CD4-positive, alpha-beta T cell treated with Interleukin-4 for 1 hour (primary cell): ENCODE measurements around the gene GPX2.
A peak's percentile ranks its signal among the peaks of the same experiment; 100 is the strongest.
"Not testable (repeated sequence)": the region's sequence is repeated elsewhere in the genome, so short reads cannot be mapped to it uniquely, and the experiment has no call there.

Experiments
- DNase-seq, 2 donors: peaks; one replicate each; pipeline ENCODE4 v3.0.0-alpha.2; 2020 to 2022

GPX2 gene

DNA sequence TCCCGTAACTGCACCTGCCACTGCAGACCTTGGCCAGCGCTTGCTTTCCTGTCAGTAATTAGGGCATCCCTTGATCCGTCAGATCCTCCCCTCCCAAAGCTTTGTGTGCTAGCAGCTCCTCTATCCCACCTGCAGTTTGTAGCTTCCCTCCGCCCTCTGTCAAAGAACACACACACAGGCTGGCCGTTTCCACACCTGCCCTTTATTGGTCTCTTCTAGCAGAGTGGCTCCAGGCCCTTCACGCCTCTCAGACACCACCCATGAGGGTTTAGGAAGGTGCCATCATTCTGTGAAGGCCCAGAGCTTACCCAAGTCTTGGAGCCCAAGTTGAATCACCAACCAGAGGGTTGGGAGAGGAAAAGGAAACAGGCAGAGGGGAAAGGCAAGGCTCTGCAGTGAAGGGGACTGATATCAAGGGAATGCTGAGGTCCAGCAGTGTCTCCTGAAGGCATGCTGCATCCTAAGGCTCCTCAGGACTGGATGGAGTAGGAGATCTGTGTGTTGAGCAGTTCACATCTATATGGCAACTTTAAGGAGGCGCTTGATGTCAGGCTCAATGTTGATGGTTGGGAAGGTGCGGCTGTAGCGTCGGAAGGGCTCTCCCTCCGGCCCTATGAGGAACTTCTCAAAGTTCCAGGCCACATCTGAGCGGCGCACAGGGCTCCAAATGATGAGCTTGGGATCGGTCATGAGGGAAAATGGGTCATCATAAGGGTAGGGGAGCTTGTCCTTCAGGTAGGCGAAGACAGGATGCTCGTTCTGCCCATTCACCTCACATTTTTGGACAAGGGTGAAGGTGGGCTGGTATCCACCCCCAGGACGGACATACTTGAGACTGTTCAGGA is 3.4 kb downstream of the GPX2 start:
- no peak for DNase-seq

DNA sequence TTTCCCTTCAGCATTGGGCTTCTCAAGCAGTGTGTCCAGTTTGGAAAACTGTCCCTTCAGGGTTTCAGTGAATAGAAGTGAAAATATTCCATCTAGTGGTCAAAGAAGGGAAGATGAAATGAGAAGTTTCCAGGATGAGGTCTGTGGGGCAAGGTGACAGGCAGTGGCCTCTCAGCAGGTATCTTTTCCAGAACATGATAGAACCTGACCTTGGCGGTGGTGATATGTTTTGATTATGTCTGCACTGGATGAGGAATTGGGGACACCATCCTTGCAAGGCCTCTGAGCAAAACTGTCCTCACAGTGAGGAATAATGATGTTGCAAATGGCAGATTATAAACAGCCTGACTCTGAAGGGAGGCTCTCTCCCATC is 4.7 kb downstream of the GPX2 start:
- DNase-seq, result no peak

GRCh38 chr14:64937171-64937820 is 5.2 kb downstream of the GPX2 start:
- DNase-seq, result no peak

- DNase-seq, result peak in 1 of 2 donors; percentile 37
Measured at GRCh38 chr14:64935508-64935907, 7.0 kb downstream of the GPX2 start.

DNA sequence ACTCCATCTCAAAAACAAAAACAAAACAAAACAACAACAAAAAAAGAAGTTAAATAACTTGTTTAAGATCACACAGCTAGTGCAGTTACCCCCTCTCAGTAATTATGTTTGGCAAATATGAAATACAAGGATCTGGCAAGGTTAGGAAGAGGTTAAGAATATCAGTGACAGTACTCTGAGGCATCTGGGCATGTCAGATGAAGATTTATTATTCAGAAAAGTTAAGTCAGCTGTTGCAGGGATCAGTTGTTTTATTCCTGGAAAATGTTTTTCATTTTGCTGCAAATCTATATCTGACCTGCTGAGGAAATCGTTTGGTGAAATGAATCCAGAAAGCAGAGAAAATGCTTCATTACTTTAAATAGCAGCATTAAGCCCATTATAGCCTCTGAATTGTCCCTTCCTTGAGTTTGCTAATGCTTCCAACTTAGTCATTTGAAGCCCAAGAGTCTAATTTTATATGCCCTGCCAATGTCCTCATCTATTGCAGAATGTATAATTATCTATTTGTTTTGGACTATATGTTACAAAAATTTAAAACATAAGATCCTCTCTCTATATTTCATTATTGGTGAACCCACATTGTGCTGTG is 8.1 kb downstream of the GPX2 start:
- DNase-seq, result no peak

DNA sequence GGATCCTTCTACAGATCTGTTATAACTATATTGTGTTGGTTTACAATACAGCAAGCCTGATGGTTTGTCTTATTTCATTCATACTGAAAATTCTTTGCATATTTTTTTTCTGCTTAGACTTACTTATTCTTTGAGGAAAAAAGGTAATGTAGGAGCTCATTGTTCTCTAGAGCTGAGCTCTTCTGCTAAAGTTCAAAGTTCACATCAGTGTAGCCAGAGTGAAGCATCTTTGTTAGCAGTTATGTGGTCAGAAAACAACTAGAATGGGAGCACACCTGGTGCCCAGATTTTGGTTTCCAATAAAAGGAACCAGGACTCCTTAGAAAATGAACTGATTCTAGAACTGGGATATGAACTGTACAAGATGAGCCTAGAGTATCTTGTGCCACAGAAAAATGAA is 10.3 kb downstream of the GPX2 start:
- DNase-seq, result no peak

DNA sequence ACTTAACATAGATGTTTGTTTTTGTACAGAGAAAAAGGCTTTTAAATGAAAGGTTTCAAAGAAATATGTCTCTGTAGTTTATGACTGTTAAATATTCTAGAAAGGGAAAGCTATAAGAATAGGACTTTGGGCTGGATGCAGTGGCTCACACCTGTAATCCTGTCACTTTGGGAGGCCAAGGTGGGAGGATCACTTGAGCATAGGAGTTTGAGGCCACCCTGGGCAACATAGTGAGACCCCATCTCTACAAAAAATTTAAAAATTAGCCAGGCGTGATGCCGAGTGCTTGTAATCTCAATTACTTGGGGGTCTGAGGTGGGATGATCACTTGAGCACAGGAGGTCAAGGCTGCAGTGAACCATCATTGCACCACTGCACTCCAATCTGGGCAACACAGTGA is 11.4 kb downstream of the GPX2 start:
- DNase-seq, result no peak

DNA sequence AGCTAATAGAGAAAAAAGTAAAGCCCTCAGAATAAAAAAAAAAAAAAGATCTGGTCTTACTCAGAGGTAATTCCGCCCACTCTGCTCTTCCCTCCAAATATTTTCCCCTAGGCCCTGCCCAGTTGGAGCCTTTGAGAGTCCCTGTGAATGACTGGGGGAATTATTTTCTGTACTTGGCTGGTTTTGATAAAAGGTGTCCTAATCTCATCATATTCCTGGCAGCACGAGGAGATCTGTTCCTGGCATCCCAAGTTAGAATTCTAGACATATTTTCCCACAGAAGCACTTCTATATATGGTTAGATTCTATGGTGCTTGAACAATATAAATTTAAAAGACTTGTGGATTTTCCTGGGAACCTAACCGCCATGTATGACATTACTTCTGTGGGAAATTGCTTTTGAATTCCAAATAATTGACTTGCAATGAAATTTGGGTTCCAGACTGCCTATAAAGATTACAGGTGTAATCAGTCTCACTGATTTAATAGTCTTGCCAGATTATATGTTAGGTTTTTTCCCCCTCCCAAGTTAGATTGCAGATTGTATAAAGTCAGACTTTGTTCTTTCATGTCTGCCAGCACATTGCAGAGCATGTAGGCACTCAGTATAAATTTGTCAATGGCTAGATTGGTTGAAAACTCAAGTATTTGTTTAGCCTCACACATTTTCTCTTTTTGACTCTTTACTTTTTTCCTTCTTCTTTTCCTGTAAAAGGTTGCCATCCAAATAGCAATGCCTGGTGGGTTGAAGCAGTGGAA is 12.3 kb downstream of the GPX2 start:
- no peak for DNase-seq

DNA sequence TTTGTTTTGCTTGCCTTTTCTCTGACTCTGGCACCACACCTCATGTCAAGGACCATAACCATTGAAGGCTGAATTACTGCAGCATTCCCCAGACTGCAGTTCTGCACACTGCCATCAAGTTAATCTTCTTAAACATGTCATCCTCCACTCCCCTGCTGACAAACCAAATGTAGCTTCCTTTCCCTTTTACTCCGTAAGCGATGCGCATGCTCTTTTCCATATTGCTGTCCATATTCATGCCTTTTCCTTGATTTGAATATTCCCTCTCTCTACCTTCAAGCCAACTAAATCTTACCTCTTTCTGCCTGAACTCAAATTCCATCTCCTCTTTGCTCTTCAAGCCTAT is 13.6 kb downstream of the GPX2 start:
- DNase-seq, result no peak

GRCh38 chr14:64928239-64929013 is 14.1 kb downstream of the GPX2 start:
- peak in 1 of 2 donors; percentile 48 for DNase-seq

GRCh38 chr14:64927031-64927430 is 15.5 kb downstream of the GPX2 start:
- DNase-seq, result no peak

GRCh38 chr14:64926398-64926995 is 16.0 kb downstream of the GPX2 start:
- DNase-seq, result no peak

- DNase-seq, result no peak
Measured at GRCh38 chr14:64923015-64923414, 19.5 kb downstream of the GPX2 start.

GRCh38 chr14:64920465-64920864 is 22.1 kb downstream of the GPX2 start:
- DNase-seq, result no peak

GRCh38 chr14:64919618-64920017 is 22.9 kb downstream of the GPX2 start:
- no peak for DNase-seq

DNA sequence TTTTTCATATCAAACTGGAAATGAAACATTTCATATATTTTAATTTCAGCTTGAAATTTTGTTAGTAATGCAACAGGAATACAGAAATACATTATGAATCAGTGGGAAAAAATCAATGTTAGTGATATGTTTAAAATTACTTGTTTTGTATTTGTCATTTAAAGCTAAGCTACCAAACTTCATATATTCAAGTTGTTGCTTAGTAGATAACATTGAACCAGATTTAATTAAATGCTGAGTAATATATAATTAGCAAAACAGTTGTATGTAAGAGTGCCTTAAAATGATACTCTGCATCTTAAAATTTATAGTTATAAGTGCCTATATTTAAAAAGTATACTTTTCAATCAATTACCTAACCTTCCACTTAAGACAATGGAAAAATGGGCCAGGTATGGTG is 23.3 kb downstream of the GPX2 start:
- no peak for DNase-seq

DNA sequence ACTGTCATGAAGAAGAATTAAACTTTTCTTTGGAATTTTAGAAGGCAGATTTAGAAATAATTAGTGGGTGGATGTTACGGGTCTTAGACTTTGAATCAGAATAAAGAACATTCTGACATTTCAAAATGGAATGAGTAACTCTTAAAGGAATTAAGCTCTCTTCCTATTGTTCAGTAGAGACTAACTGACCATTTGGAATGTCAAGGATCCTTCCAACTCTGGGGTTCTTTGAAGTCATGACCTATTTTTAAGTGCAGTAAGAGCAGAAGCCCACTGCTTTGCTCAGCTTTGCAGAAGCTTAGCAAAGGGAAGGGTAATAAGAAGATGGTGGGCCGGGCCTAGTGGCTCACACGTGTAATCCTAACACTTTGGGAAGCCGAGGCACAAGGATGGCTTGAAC is 24.3 kb downstream of the GPX2 start:
- no peak for DNase-seq

DNA sequence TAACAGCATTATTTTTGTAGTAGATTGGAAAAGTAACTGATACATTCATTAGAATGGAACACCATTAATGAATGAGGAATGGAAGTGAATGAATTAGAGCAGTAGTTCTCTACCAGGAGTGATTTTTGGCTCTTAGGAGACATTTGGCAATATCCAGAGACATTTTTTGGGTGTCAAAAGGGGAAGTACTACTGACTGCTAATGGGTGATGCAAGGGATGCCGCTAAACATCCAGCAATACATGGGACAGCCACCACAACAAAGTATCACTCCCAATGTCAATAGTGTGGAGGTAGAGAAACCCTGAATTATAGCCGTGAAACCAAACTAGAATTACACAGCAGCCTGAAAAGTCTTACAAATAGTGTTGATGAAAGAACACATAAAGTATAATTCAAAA is 26.7 kb downstream of the GPX2 start:
- DNase-seq, result peak in 1 of 2 donors; percentile 15

DNA sequence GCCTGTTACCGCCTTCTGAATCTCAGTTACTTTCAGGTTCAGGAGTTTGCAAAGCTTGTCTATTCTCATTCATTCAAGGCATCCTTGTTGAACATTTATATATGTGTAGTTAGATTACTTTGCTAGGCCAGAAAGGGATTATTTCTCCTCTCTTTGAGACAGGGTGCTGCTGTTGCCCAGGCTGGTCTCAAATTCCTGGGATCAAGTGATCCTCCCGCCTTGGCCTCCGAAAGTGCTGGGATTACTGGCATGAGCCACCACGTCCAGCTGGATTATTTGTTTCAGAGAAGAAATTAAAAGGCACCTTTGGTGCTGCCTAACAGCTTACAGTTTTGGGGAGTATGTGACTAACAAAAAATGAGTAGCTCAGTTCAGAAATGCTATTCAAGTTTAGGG is 27.5 kb downstream of the GPX2 start:
- no peak for DNase-seq

GRCh38 chr14:64914237-64915028 is 28.1 kb downstream of the GPX2 start, which contains the start of gene CHURC1:
CHURC1 (plus strand) TSS chr14:64914455; CDS start chr14:64914496, 41 bp downstream.
- DNase-seq, result peak; percentile 99

DNA sequence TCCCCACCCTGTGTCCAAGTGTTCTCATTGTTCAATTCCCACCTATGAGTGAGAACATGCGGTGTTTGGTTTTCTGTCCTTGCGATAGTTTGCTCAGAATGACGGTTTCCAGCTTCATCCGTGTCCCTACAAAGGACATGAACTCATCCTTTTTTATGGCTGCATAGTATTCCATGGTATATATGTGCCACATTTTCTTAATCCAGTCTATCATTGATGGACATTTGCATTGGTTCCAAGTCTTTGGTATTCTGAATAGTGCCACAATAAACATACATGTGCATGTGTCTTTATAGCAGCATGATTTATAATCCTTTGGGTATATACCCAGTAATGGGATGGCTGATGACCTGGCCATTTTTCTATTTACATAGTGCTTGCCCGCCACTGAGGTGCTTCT is 29.1 kb downstream of the GPX2 start:
- DNase-seq, result not testable (repeated sequence)
